Measurements from ENCODE around the gene WBP2NL.
"Not testable (repeated sequence)": the region's sequence is repeated elsewhere in the genome, so short reads cannot be mapped to it uniquely, and the experiment has no call there.

The WBP2NL gene

GRCh38 chr22:42033263-42034181 lies 34.9 kb downstream of the WBP2NL start:
- DNase-seq (ENCODE audit: low read depth, low spot score) = no peak

- DNase-seq (ENCODE audit: low read depth, low spot score) = no peak
These were observed 36.7 kb downstream of the WBP2NL start for GRCh38 chr22:42035256-42035655.

GRCh38 chr22:42039271-42039670 lies 40.7 kb downstream of the WBP2NL start:
- no peak for DNase-seq (ENCODE audit: low read depth, low spot score)

- no peak for DNase-seq (ENCODE audit: low read depth, low spot score)
These were observed 43.2 kb downstream of the WBP2NL start for GRCh38 chr22:42041784-42042183.

- DNase-seq (ENCODE audit: low read depth, low spot score) = no peak
These were observed 52.1 kb downstream of the WBP2NL start for GRCh38 chr22:42050641-42051180.

GRCh38 chr22:42052765-42053164 lies 54.2 kb downstream of the WBP2NL start:
- DNase-seq (ENCODE audit: low read depth, low spot score) = no peak

GRCh38 chr22:42056757-42057511 lies 58.3 kb downstream of the WBP2NL start:
- no peak for DNase-seq (ENCODE audit: low read depth, low spot score)

- DNase-seq (ENCODE audit: low read depth, low spot score) = no peak
These were observed 61.9 kb downstream of the WBP2NL start for GRCh38 chr22:42060489-42060888.

GRCh38 chr22:42061041-42061440 lies 62.5 kb downstream of the WBP2NL start:
- DNase-seq (ENCODE audit: low read depth, low spot score) = no peak

- no peak for DNase-seq (ENCODE audit: low read depth, low spot score)
These were observed 64.0 kb downstream of the WBP2NL start for GRCh38 chr22:42062506-42063170.

- no peak for DNase-seq (ENCODE audit: low read depth, low spot score)
These were observed 66.0 kb downstream of the WBP2NL start for GRCh38 chr22:42064629-42065028.

GRCh38 chr22:42065438-42066125 lies 67.0 kb downstream of the WBP2NL start:
- DNase-seq (ENCODE audit: low read depth, low spot score) = no peak

GRCh38 chr22:42066126-42066761 lies 67.7 kb downstream of the WBP2NL start:
- no peak for DNase-seq (ENCODE audit: low read depth, low spot score)

- DNase-seq (ENCODE audit: low read depth, low spot score) = no peak
These were observed 68.3 kb downstream of the WBP2NL start for GRCh38 chr22:42066937-42067336.

GRCh38 chr22:42067671-42068251 lies 69.2 kb downstream of the WBP2NL start:
- no peak for DNase-seq (ENCODE audit: low read depth, low spot score)

- DNase-seq (ENCODE audit: low read depth, low spot score) = no peak
These were observed 69.7 kb downstream of the WBP2NL start for GRCh38 chr22:42068291-42068690.

- DNase-seq (ENCODE audit: low read depth, low spot score) = no peak
These were observed 71.4 kb downstream of the WBP2NL start for GRCh38 chr22:42069801-42070516.

- DNase-seq (ENCODE audit: low read depth, low spot score) = peak; percentile 81
These were observed 72.2 kb downstream of the WBP2NL start, which contains the start of gene NAGA for GRCh38 chr22:42070517-42071422. NAGA (minus strand) TSS chr22:42070812; CDS start chr22:42070297, 515 bp downstream.

GRCh38 chr22:42071508-42071907 lies 72.9 kb downstream of the WBP2NL start:
- not testable (repeated sequence) for DNase-seq (ENCODE audit: low read depth, low spot score)
